ENCODE measurements around the gene WEE2. TPM values are rescaled to one million over a fixed set of nuclear protein-coding genes. Genes with fewer than 3 reads are reported as not detected.
"Not testable (repeated sequence)": the region's sequence is repeated elsewhere in the genome, so short reads cannot be mapped to it uniquely, and the experiment has no call there.

Gene WEE2
- total RNA-seq, 1 donor from 2014 or later = not detected

GRCh38 chr7:141763797-141764196 lies 55.6 kb downstream of the WEE2 start, which contains the start of gene TAS2R3:
TAS2R3 (plus strand) TSS chr7:141764097; CDS start chr7:141764159, 62 bp downstream.
- no peak for DNase-seq (ENCODE audit: extremely low read depth, low read depth, low spot score)

GRCh38 chr7:141770083-141770583 lies 62.0 kb downstream of the WEE2 start:
- DNase-seq (ENCODE audit: extremely low read depth, low read depth, low spot score) = not testable (repeated sequence)

- DNase-seq (ENCODE audit: extremely low read depth, low read depth, low spot score) = no peak
Observed at GRCh38 chr7:141776374-141776773, 68.2 kb downstream of the WEE2 start, which contains the start of gene TAS2R4. TAS2R4 (plus strand) TSS chr7:141776674; CDS start chr7:141778489, 1,815 bp downstream.

Other genes starting within 250 kb of the WEE2 start
- gene AGK, start 156.9 kb upstream of the WEE2 start, total RNA-seq = 23.2 and 27.2 TPM in 2 replicates
- 27.1 and 41.4 TPM in 2 replicates for gene DENND11, start 6.2 kb upstream of the WEE2 start, total RNA-seq
- 164 and 250 TPM in 2 replicates for gene SSBP1, start 30.0 kb downstream of the WEE2 start, total RNA-seq
- gene TAS2R3, start 55.7 kb downstream of the WEE2 start, total RNA-seq = 0.35 TPM in 1 of 2 replicates, not detected in the other
- gene TAS2R4, start 68.3 kb downstream of the WEE2 start, total RNA-seq = 0.29 and 0.58 TPM in 2 replicates
- gene TAS2R5, start 81.9 kb downstream of the WEE2 start, total RNA-seq = 0.34 and 1.1 TPM in 2 replicates
- not detected in 2 replicates for gene PRSS37, start 133.1 kb downstream of the WEE2 start, total RNA-seq
- gene OR9A4, start 208.0 kb downstream of the WEE2 start, total RNA-seq = not detected in 2 replicates
- not detected in 2 replicates for gene CLEC5A, start 238.6 kb downstream of the WEE2 start, total RNA-seq

Data from glomerular endothelial cell (primary cell).